ENCODE measurements around the gene DUSP5. TPM values are rescaled to one million over a fixed set of nuclear protein-coding genes. Genes with fewer than 3 reads are reported as not detected.

Gene DUSP5
- total RNA-seq, 1 experiment from 2014 or later: 30.1 TPM

DNA sequence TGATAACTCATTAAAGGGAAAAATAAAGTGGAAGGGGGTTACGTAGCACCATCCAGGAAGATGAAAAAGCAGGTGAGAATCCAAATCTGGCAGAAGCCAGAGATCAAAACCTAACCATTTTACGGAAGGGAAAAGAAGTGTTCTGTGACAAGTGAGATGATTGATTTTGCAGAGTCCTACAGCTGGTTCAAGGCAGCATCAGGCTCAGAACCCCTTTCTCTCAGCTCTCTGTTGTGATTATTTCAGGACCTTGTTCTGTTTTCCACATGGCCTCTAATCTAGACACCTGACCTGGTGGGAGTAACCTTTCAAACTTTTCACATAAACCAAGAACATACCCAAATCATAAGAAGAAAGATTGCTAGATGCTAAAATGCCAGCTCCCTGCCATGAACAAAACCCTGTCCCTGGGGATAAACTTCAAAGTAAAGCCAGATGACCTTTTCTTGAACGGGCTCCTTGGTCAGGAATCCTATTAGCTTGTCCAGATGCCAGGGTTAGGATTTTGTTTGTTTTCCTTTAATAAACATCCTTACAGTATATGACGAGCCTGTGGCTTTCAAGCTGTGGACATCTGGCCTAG, 5.9 kb downstream of the DUSP5 start:
- ATAC-seq (no peak), DNase-seq (ENCODE audit: low read depth, low spot score) (no peak)
- Histone ChIP-seq H3K4me3 (ENCODE audit: low read depth in 2 of 2, low read length in 2 of 2) (peak overlapping the region in 1 of 2 experiments; percentile 17; a peak in 2 of 4 replicates), H3K9me3 (ENCODE audit: control insufficient read depth, insufficient read depth, low read depth, low read length) (no peaks in the 10 kb centered on the region), H3K27me3 (ENCODE audit: control insufficient read depth, insufficient read depth, low read length) (no peaks in the 10 kb centered on the region), H3K27ac (ENCODE audit: low read length) (peak overlapping the region; percentile 94), H3K36me3 (ENCODE audit: control insufficient read depth, insufficient read depth, low read length) (peaks cover under 1% of the 10 kb centered on the region; the same call in 1 of the 2 replicates), H3K4me1 (ENCODE audit: control insufficient read depth, insufficient read depth, low read length) (peaks cover 51% of the 10 kb centered on the region)
- POLR2A ChIA-PET: no interaction called here
- CTCF ChIA-PET: no interaction called here
- no peak for TF ChIP-seq SIN3A (IDR thresholded peaks at IDR 0.05; ENCODE audit: borderline replicate concordance, insufficient read depth, low read depth, low read length)
- TF ChIP-seq TCF7L2 (IDR thresholded peaks at IDR 0.05; ENCODE audit: low read depth, low read length): peak; percentile 57; the same call in 1 of the 2 replicates
- intact Hi-C loops (cut with micrococcal nuclease; ENCODE audit: unreplicated experiment) (loop anchor here (5.0 kb wide), 2 partner anchors 44 to 151 kb away; no protein-coding TSS in a partner anchor), in situ Hi-C loops (cut with HindIII; ENCODE audit: low pct_unique_long_range_greater_than_20kb, low sequenced_read_pairs) (no loop called here)
- no TSS peak for BruUV-seq (replicated peaks)

DNA sequence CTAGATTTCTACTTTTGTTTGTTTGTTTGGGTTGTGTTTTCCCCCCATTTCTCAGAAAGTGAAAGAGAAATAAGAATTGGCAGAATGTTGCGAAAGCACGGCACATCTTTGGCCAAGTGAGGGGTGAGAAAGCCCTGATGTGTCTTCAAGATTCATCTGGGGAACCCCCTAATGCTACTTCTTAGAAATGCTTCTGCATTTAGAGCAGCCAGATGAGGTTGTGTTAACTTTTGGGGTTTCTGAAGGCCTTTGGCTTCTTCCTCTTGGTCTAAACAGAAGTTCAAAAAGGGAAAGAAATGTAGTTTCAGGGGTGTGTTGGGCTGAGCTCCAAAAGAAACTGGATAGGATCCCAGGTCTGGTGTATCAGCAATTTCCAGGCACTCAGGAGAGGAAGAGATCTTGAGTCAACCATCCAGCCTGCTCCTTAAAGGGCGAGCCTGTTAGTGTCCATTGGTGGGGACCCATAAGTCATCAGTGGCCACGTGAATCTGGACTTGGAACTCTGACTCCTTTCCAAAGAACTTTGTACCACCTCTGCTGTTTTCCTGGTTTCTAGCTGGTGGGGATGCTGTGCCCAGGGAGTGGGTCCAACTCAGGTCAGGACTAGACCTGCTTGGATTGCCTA, 6.5 kb downstream of the DUSP5 start:
- Histone ChIP-seq H3K9me3 (ENCODE audit: control insufficient read depth, insufficient read depth, low read depth, low read length) (no peaks in the 10 kb centered on the region), H3K4me1 (ENCODE audit: control insufficient read depth, insufficient read depth, low read length) (peaks cover 49% of the 10 kb centered on the region), H3K27ac (ENCODE audit: low read length) (peak overlapping the region; percentile 94; the same call in 1 of the 2 replicates), H3K27me3 (ENCODE audit: control insufficient read depth, insufficient read depth, low read length) (no peaks in the 10 kb centered on the region), H3K4me3 (ENCODE audit: low read depth in 2 of 2, low read length in 2 of 2) (peak overlapping the region in 1 of 2 experiments; percentile 17; a peak in 2 of 4 replicates), H3K36me3 (ENCODE audit: control insufficient read depth, insufficient read depth, low read length) (no peaks in the 10 kb centered on the region; the same call in 1 of the 2 replicates)
- TF ChIP-seq SIN3A (IDR thresholded peaks at IDR 0.05; ENCODE audit: borderline replicate concordance, insufficient read depth, low read depth, low read length) (no peak), TCF7L2 (IDR thresholded peaks at IDR 0.05; ENCODE audit: low read depth, low read length) (no peak), REST (IDR thresholded peaks at IDR 0.05; ENCODE audit: insufficient read depth in 1 of 2, low read depth in 2 of 2, low read length in 1 of 2) (no peak), POLR2AphosphoS5 (IDR thresholded peaks at IDR 0.05; ENCODE audit: low read depth, low read length) (no peak)
- TF ChIP-seq, protein P1, sequence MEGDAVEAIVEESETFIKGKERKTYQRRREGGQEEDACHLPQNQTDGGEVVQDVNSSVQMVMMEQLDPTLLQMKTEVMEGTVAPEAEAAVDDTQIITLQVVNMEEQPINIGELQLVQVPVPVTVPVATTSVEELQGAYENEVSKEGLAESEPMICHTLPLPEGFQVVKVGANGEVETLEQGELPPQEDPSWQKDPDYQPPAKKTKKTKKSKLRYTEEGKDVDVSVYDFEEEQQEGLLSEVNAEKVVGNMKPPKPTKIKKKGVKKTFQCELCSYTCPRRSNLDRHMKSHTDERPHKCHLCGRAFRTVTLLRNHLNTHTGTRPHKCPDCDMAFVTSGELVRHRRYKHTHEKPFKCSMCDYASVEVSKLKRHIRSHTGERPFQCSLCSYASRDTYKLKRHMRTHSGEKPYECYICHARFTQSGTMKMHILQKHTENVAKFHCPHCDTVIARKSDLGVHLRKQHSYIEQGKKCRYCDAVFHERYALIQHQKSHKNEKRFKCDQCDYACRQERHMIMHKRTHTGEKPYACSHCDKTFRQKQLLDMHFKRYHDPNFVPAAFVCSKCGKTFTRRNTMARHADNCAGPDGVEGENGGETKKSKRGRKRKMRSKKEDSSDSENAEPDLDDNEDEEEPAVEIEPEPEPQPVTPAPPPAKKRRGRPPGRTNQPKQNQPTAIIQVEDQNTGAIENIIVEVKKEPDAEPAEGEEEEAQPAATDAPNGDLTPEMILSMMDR (IDR thresholded peaks at IDR 0.05): no peak
- intact Hi-C loops (cut with micrococcal nuclease; ENCODE audit: unreplicated experiment): loop anchor here (5.0 kb wide), 2 partner anchors 43 to 152 kb away; no protein-coding TSS in a partner anchor
- ATAC-seq: no peak
- DNase-seq (ENCODE audit: low read depth, low spot score): no peak
- in situ Hi-C loops (cut with HindIII; ENCODE audit: low pct_unique_long_range_greater_than_20kb, low sequenced_read_pairs): no loop called here
- CTCF ChIA-PET: no interaction called here
- BruUV-seq (replicated peaks): no TSS peak
- POLR2A ChIA-PET: no interaction called here
